Measurements from ENCODE around the gene PEAR1.

Gene PEAR1

GRCh38 chr1:156892190-156893047 is 1.1 kb upstream of the PEAR1 start:
- no peak overlapping the region for H3K27ac ChIP-seq (ENCODE audit: low read depth, low read length)
- H3K36me3 ChIP-seq (ENCODE audit: control insufficient read depth in 1 of 2, insufficient read depth in 2 of 2, low read length in 2 of 2): no peaks in the 10 kb centered on the region
- no CpG with 5 or more reads among the region's 48 CpGs for WGBS (ENCODE audit: extremely low coverage, insufficient coverage, insufficient read length)
- peak; percentile 83 to 90 for DNase-seq
- H2BK120ac ChIP-seq (ENCODE audit: insufficient read depth, low read length, poor library complexity): no peak overlapping the region
- H4K12ac ChIP-seq (ENCODE audit: low read depth, low read length): no peak overlapping the region
- H3K4me2 ChIP-seq (ENCODE audit: low read length): peak overlapping the region; percentile 53
- no peak overlapping the region for H3K18ac ChIP-seq (ENCODE audit: low read length)
- H3K4me3 ChIP-seq (ENCODE audit: low read depth, low read length): no peak overlapping the region
- H3K4me1 ChIP-seq (ENCODE audit: control insufficient read depth in 1 of 2, insufficient read depth in 2 of 2, low read length in 2 of 2): peaks cover 33 to 37% of the 10 kb centered on the region in 2 experiments
- no peak overlapping the region for H2BK5ac ChIP-seq (ENCODE audit: low read depth, low read length, poor library complexity)
- no peak overlapping the region for H3K9ac ChIP-seq (ENCODE audit: low read length)
- H3K27me3 ChIP-seq (ENCODE audit: insufficient read depth, low read length): no peaks in the 10 kb centered on the region
- H2AK5ac ChIP-seq (ENCODE audit: low read length): no peak overlapping the region
- peaks cover 10% of the 10 kb centered on the region for H3K79me2 ChIP-seq (ENCODE audit: control insufficient read depth, insufficient read depth, low read length, poor library complexity)
- H4K8ac ChIP-seq (ENCODE audit: low read depth, low read length): no peak overlapping the region
- no peak overlapping the region for H3K4ac ChIP-seq (ENCODE audit: low read depth, low read length)
- H2AFZ ChIP-seq (ENCODE audit: insufficient read depth, low read length, poor library complexity): peak overlapping the region; percentile 19
- H3K79me1 ChIP-seq (ENCODE audit: low read length): peaks cover 37% of the 10 kb centered on the region
- no peak overlapping the region for H3K14ac ChIP-seq (ENCODE audit: low read length)
- H2BK12ac ChIP-seq (ENCODE audit: low read length): no peak overlapping the region
- H3K23ac ChIP-seq (ENCODE audit: low read length): no peak overlapping the region
- no peaks in the 10 kb centered on the region for H3K9me3 ChIP-seq (ENCODE audit: insufficient read depth, low read depth, low read length)
- peak overlapping the region; percentile 47 for H4K91ac ChIP-seq (ENCODE audit: low read depth, low read length)

- H2BK5ac ChIP-seq (ENCODE audit: low read depth, low read length, poor library complexity): peak overlapping the region; percentile 96
- H3K36me3 ChIP-seq (ENCODE audit: control insufficient read depth in 1 of 2, insufficient read depth in 2 of 2, low read length in 2 of 2): no peaks in the 10 kb centered on the region
- H3K4me1 ChIP-seq (ENCODE audit: control insufficient read depth in 1 of 2, insufficient read depth in 2 of 2, low read length in 2 of 2): peaks cover 45 to 49% of the 10 kb centered on the region in 2 experiments
- peak overlapping the region; percentile 69 for H4K8ac ChIP-seq (ENCODE audit: low read depth, low read length)
- H4K12ac ChIP-seq (ENCODE audit: low read depth, low read length): no peak overlapping the region
- H3K27ac ChIP-seq (ENCODE audit: low read depth, low read length): peak overlapping the region; percentile 96
- peak overlapping the region; percentile 72 for H3K18ac ChIP-seq (ENCODE audit: low read length)
- H3K23ac ChIP-seq (ENCODE audit: low read length): no peak overlapping the region
- H3K9me3 ChIP-seq (ENCODE audit: insufficient read depth, low read depth, low read length): no peaks in the 10 kb centered on the region
- peak overlapping the region; percentile 82 for H4K91ac ChIP-seq (ENCODE audit: low read depth, low read length)
- no peak overlapping the region for H3K4ac ChIP-seq (ENCODE audit: low read depth, low read length)
- H2BK12ac ChIP-seq (ENCODE audit: low read length): peak overlapping the region; percentile 47
- H2BK120ac ChIP-seq (ENCODE audit: insufficient read depth, low read length, poor library complexity): peak overlapping the region; percentile 6
- peak overlapping the region; percentile 54 for H3K9ac ChIP-seq (ENCODE audit: low read length)
- H3K4me2 ChIP-seq (ENCODE audit: low read length): peak overlapping the region; percentile 58
- no peaks in the 10 kb centered on the region for H3K27me3 ChIP-seq (ENCODE audit: insufficient read depth, low read length)
- peak overlapping the region; percentile 72 for H3K4me3 ChIP-seq (ENCODE audit: low read depth, low read length)
- no CpG with 5 or more reads among the region's 5 CpGs for WGBS (ENCODE audit: extremely low coverage, insufficient coverage, insufficient read length)
- H2AK5ac ChIP-seq (ENCODE audit: low read length): no peak overlapping the region
- no peak overlapping the region for H2AFZ ChIP-seq (ENCODE audit: insufficient read depth, low read length, poor library complexity)
- peaks cover 15% of the 10 kb centered on the region for H3K79me2 ChIP-seq (ENCODE audit: control insufficient read depth, insufficient read depth, low read length, poor library complexity)
- DNase-seq: no peak
- H3K79me1 ChIP-seq (ENCODE audit: low read length): peaks cover 48% of the 10 kb centered on the region
- peak overlapping the region; percentile 79 for H3K14ac ChIP-seq (ENCODE audit: low read length)
These were observed 483 bp downstream of the PEAR1 start for GRCh38 chr1:156894001-156894400.

- H3K4me3 ChIP-seq (ENCODE audit: low read depth, low read length): no peak overlapping the region
- no peak for DNase-seq
- H3K79me1 ChIP-seq (ENCODE audit: low read length): peaks cover 48% of the 10 kb centered on the region
- peak overlapping the region; percentile 78 for H4K8ac ChIP-seq (ENCODE audit: low read depth, low read length)
- peak overlapping the region; percentile 20 for H4K12ac ChIP-seq (ENCODE audit: low read depth, low read length)
- H3K9ac ChIP-seq (ENCODE audit: low read length): no peak overlapping the region
- no peaks in the 10 kb centered on the region for H3K36me3 ChIP-seq (ENCODE audit: control insufficient read depth in 1 of 2, insufficient read depth in 2 of 2, low read length in 2 of 2)
- peak overlapping the region; percentile 58 for H3K4me2 ChIP-seq (ENCODE audit: low read length)
- H2BK5ac ChIP-seq (ENCODE audit: low read depth, low read length, poor library complexity): peak overlapping the region; percentile 96
- peak overlapping the region; percentile 95 for H2AK5ac ChIP-seq (ENCODE audit: low read length)
- peak overlapping the region; percentile 13 for H2AFZ ChIP-seq (ENCODE audit: insufficient read depth, low read length, poor library complexity)
- H3K27me3 ChIP-seq (ENCODE audit: insufficient read depth, low read length): no peaks in the 10 kb centered on the region
- peaks cover 15% of the 10 kb centered on the region for H3K79me2 ChIP-seq (ENCODE audit: control insufficient read depth, insufficient read depth, low read length, poor library complexity)
- peak overlapping the region; percentile 86 for H3K18ac ChIP-seq (ENCODE audit: low read length)
- H3K9me3 ChIP-seq (ENCODE audit: insufficient read depth, low read depth, low read length): no peaks in the 10 kb centered on the region
- H3K4me1 ChIP-seq (ENCODE audit: control insufficient read depth in 1 of 2, insufficient read depth in 2 of 2, low read length in 2 of 2): peaks cover 45 to 49% of the 10 kb centered on the region in 2 experiments
- peak overlapping the region; percentile 56 for H3K4ac ChIP-seq (ENCODE audit: low read depth, low read length)
- H3K14ac ChIP-seq (ENCODE audit: low read length): peak overlapping the region; percentile 86
- WGBS (ENCODE audit: extremely low coverage, insufficient coverage, insufficient read length): no CpG with 5 or more reads among the region's 12 CpGs
- peak overlapping the region; percentile 87 for H2BK120ac ChIP-seq (ENCODE audit: insufficient read depth, low read length, poor library complexity)
- peak overlapping the region; percentile 97 for H2BK12ac ChIP-seq (ENCODE audit: low read length)
- H3K27ac ChIP-seq (ENCODE audit: low read depth, low read length): peak overlapping the region; percentile 96
- H3K23ac ChIP-seq (ENCODE audit: low read length): no peak overlapping the region
- peak overlapping the region; percentile 95 for H4K91ac ChIP-seq (ENCODE audit: low read depth, low read length)
These were observed 1.4 kb downstream of the PEAR1 start for GRCh38 chr1:156894711-156895454.

- Histone ChIP-seq H3K27ac (ENCODE audit: low read depth, low read length) (peak overlapping the region; percentile 96), H3K36me3 (ENCODE audit: control insufficient read depth in 1 of 2, insufficient read depth in 2 of 2, low read length in 2 of 2) (no peaks in the 10 kb centered on the region), H3K23ac (ENCODE audit: low read length) (no peak overlapping the region), H3K9ac (ENCODE audit: low read length) (no peak overlapping the region), H3K14ac (ENCODE audit: low read length) (peak overlapping the region; percentile 86), H3K4ac (ENCODE audit: low read depth, low read length) (peak overlapping the region; percentile 56), H2AFZ (ENCODE audit: insufficient read depth, low read length, poor library complexity) (peak overlapping the region; percentile 13), H2AK5ac (ENCODE audit: low read length) (peak overlapping the region; percentile 95), H3K4me1 (ENCODE audit: control insufficient read depth in 1 of 2, insufficient read depth in 2 of 2, low read length in 2 of 2) (peaks cover 45 to 49% of the 10 kb centered on the region in 2 experiments), H3K18ac (ENCODE audit: low read length) (peak overlapping the region; percentile 86), H4K8ac (ENCODE audit: low read depth, low read length) (peak overlapping the region; percentile 78), H4K91ac (ENCODE audit: low read depth, low read length) (peak overlapping the region; percentile 95), H2BK12ac (ENCODE audit: low read length) (peak overlapping the region; percentile 97), H3K79me2 (ENCODE audit: control insufficient read depth, insufficient read depth, low read length, poor library complexity) (peaks cover 15% of the 10 kb centered on the region), H4K12ac (ENCODE audit: low read depth, low read length) (peak overlapping the region; percentile 20), H2BK5ac (ENCODE audit: low read depth, low read length, poor library complexity) (peak overlapping the region; percentile 96), H3K27me3 (ENCODE audit: insufficient read depth, low read length) (no peaks in the 10 kb centered on the region), H3K4me2 (ENCODE audit: low read length) (peak overlapping the region; percentile 58), H3K79me1 (ENCODE audit: low read length) (peaks cover 48% of the 10 kb centered on the region), H3K4me3 (ENCODE audit: low read depth, low read length) (no peak overlapping the region), H3K9me3 (ENCODE audit: insufficient read depth, low read depth, low read length) (no peaks in the 10 kb centered on the region), H2BK120ac (ENCODE audit: insufficient read depth, low read length, poor library complexity) (peak overlapping the region; percentile 87)
- DNase-seq: peak; percentile 33 to 77
- no CpG with 5 or more reads among the region's 4 CpGs for WGBS (ENCODE audit: extremely low coverage, insufficient coverage, insufficient read length)
These were observed 1.9 kb downstream of the PEAR1 start for GRCh38 chr1:156895455-156895812.

Data from trophoblast cell (in vitro differentiated cells and primary cell).